Activated CD8-positive, alpha-beta memory T cell treated with anti-CD3 and anti-CD28 coated beads for 1 hour (primary cell): Measurements from ENCODE around the gene BRMS1.

ENCODE experiments used
- DNase-seq, 2 donors: peaks; one replicate each; pipeline ENCODE4 v3.0.0-alpha.2; 2020; ENCODE audit warnings: low read depth in 1 of 2; ENCODE audit errors: extremely low read depth in 1 of 2

The BRMS1 gene

GRCh38 chr11:66287889-66288670 lies 56.8 kb downstream of the BRMS1 start:
- no peak for DNase-seq
